22Rv1 (cell line): ENCODE results near the gene CCK.

ENCODE experiments used
- H3K27ac ChIP-seq: fragments of 450-650 bp; 2 replicates; pipeline ENCODE4 v1.5.1; 2017
- ZFX ChIP-seq: fragments of 450-650 bp; IDR thresholded peaks from 2 replicates; pipeline ENCODE4 v1.6.1; 2017; ENCODE audit warnings: antibody characterized with exemption, borderline replicate concordance
- TF ChIP-seq, protein P1 (sequence below): fragments of 450-650 bp; IDR thresholded peaks from 2 replicates; pipeline ENCODE4 v1.5.1; 2017; ENCODE audit warnings: mild to moderate bottlenecking

Gene CCK

DNA sequence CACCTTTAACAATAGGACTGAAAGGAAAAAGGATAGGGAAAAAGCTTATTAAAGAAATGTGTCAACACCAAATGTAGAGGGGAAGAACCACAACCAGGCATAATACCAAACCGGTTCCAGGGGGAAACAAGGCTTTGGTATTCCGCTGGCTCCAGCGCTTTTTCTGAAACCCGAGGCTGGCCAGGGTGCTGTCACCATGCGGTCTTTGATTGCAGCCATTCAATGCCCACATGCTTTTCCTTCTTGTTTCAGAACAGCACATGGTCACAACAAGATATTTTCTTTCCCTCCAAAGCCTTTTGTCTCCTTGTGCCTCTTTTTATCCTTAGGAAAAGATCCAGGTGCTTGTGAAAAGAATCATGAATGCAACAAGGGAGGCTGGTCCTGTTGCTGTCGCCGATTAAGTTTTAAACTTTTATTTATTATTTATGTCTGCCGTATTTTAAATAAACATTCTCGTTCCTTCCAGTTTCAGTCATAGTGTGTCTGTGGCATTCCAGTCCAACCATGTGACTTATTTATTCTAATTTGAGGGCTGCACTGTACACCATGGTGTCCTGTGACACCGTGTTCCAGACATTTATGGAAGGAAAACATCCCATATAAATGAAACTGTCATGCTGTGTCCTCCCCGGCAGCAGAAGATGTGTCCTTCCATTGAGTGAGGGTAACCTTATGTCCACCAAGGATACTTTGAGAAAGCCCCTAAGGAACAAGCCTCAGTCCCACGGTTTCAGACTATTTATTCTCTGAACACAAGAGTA is 41.1 kb downstream of the CCK start:
- TF ChIP-seq, protein P1, sequence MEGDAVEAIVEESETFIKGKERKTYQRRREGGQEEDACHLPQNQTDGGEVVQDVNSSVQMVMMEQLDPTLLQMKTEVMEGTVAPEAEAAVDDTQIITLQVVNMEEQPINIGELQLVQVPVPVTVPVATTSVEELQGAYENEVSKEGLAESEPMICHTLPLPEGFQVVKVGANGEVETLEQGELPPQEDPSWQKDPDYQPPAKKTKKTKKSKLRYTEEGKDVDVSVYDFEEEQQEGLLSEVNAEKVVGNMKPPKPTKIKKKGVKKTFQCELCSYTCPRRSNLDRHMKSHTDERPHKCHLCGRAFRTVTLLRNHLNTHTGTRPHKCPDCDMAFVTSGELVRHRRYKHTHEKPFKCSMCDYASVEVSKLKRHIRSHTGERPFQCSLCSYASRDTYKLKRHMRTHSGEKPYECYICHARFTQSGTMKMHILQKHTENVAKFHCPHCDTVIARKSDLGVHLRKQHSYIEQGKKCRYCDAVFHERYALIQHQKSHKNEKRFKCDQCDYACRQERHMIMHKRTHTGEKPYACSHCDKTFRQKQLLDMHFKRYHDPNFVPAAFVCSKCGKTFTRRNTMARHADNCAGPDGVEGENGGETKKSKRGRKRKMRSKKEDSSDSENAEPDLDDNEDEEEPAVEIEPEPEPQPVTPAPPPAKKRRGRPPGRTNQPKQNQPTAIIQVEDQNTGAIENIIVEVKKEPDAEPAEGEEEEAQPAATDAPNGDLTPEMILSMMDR = no peak
- H3K27ac ChIP-seq = peak overlapping the region; percentile 12; the same call in 1 of the 2 replicates

DNA sequence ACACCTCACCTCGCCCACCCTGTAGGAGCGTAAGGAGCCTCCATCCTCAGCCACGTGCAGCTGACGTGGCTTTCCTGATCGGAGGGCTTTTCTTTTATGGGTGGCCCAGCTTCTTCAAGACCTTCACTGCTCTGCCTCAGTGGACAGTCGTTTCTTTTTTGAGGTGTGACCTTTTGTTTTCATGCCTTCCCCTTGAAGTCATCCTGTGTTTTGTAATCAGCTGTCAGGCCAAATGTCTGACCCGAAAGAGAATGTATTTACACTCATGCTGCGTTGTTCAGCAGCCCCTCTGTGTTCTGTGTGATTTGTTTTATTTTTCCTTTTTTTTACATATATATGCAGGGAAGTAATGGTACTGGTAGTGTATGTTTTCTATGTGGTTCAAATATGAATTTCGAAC is 41.8 kb downstream of the CCK start:
- H3K27ac ChIP-seq = no peak overlapping the region
- no peak for TF ChIP-seq ZFX
- TF ChIP-seq, protein P1 = no peak

- TF ChIP-seq, protein P1 = no peak
- no peak overlapping the region for H3K27ac ChIP-seq
These were observed 42.9 kb downstream of the CCK start for GRCh38 chr3:42222942-42223693.

- no peak overlapping the region for H3K27ac ChIP-seq
- TF ChIP-seq, protein P1 = no peak
- TF ChIP-seq ZFX = no peak
These were observed 45.4 kb downstream of the CCK start for GRCh38 chr3:42220436-42221121.

GRCh38 chr3:42216931-42217333 is 49.1 kb downstream of the CCK start:
- TF ChIP-seq, protein P1 = no peak
- no peak for TF ChIP-seq ZFX
- no peak overlapping the region for H3K27ac ChIP-seq

- H3K27ac ChIP-seq = no peak overlapping the region
- TF ChIP-seq ZFX = no peak
- TF ChIP-seq, protein P1 = no peak
These were observed 49.7 kb downstream of the CCK start for GRCh38 chr3:42216302-42216701.
